Adipose tissue (tissue), 3 donors: ENCODE data around the gene HOXA2. TPM values are rescaled to one million over a fixed set of nuclear protein-coding genes. Genes with fewer than 3 reads are reported as not detected.
A peak's percentile ranks its signal among the peaks of the same experiment; 100 is the strongest.

ENCODE experiments used
- H3K27ac ChIP-seq: one replicate; pipeline ENCODE4 v1.5.1; 2013; ENCODE audit warnings: low read depth, low read length
- WGBS, 3 donors: extraction: QIAGEN DNeasy Blood & Tissue Kit; methylation state at CpG; one replicate each; pipeline ENCODE4 v1.1.7; 2013; 5-methylcytosine and 5-hydroxymethylcytosine counted together
- polyA plus RNA-seq, 3 donors: library from polyadenylated mRNA; stranded (reverse); fragments of 200-250 nt; gene quantifications; one replicate each; pipeline ENCODE4 v1.2.3, GENCODE V29; 2013
- donor health status: healthy with polysubstance abuse.
- donor health status: Bipolar disorder and iron deficiency.
- donor health status: healthy.

HOXA2 gene
- polyA plus RNA-seq, result 1 to 10 TPM in 1 of 3 donors, under 1 TPM in 2; 0.20 to 1.0 (median 0.92) TPM

DNA sequence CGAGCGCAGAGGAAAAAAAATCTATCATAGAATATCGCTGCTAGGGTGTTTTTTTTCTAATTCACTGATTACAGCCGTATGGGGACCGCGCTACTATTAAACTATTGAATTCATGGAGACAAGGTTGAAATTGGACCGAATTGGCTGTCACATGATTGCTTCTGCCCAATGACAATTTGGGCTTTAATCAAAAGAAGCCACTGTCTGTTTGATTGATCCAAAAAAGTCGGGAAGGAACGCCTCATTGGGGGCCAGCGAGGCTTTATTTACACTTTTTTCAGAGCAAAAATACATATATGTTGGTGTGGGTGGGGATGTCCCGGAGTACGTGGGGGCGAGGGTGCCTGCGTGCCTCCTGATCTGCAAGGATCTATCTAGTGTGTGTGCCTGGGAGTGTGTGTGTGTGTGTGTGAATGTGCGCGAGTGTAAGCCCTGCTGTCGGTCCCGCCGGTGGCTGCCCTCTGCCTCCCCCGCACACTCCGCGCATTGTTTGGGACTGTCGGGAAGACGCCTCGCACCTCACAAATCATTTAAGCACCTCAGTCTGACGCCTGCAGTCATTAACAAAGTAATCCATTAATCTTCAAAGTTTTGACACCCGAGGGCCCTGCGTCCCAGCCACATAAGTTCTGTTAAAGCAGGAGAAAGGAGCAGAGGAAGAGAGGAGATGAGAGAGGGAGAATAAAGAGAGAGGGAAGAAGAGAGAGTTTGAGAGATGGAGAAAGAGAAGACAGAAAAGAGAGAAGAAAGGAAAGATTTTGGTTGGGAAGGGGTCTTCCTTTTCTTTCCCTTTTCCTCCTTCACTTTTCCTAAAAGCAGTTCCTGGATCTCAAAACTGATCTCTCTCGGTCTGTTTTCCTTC is at the start of gene HOXA2:
Gene HOXA2 (minus strand): TSS at position 103 of the 862 bp plus-strand sequence. CDS start 183 bp downstream, outside the sequence.
- H3K27ac ChIP-seq, result peak within 1 kb of the TSS; percentile 85
- WGBS, 3 donors, result 5 to 12% (median 5%) methylated on average over 29 of the region's 29 CpGs

DNA sequence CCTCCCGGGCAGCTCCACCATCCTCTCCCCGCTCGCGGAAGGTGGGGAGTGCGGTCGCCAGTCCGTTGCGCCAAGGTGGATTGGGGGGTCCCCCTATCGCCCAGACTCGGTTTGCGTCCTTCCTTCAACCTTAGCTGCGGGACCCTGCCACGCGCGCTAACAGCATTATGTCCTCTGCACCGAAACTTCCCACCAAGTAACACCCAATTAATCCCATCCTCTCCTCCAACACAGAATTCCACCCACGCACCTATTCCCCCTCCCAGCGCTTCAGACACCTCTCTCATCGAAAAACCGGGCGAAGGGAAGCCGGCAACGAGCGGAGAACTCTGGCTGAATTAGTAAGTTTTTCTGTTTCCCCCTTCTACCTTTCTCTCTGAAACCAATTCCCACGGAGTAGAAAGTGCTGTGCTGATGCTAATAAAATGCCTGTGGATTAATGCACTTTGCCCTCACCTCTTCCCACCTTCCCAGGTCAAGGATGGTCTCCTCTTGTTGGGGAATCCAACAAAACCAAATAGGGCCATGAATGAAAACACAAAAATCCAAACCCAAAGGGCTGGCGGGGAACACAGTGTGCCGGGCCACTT is 49.0 kb upstream of the HOXA2 start:
- no peak overlapping the region for H3K27ac ChIP-seq
- 1 to 6% (median 4%) methylated on average over 27 of the region's 27 CpGs for WGBS, 3 donors

DNA sequence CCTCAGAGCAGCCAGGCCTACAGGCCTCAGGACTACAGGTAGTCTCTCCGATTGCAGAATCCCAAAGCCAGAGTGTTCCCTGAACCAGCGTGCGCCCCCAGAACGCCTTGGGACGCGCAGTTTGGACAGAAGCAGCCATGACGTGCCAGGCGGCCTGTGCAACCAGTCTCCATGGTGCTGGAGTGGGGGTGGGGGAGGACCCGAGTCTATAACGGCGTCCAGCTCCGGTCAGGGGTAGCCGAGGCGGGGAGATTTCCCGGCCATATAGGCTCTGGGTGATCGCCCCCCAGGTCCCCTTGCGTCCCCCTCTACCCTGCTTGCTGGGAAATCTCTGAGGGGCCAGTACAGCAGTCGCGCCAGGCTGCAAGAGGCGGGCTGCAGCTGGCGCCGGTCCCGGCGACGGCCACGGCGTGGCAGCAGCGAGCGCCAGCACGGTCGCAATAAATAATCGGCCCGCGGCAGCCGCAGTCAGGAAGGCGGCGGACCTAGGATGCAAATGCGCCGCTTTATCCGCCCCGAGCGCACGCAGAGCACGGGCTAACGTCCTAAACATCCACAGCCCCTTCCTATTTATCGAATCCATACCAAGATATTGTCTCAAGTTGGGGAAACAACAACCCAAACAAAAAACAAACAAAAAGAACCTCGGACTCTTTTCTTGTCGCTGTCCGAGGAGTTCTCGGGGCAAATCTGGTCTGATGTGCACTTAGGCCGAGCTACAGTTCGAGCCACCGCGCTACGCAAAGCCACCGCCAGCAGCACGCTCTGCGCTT is 48.3 kb upstream of the HOXA2 start:
- WGBS, 3 donors, result 0 to 3% (median 1%) methylated on average over 48 to 58 of the region's 58 CpGs
- H3K27ac ChIP-seq, result no peak overlapping the region

GRCh38 chr7:27149842-27150567 is 47.5 kb upstream of the HOXA2 start:
- no peak overlapping the region for H3K27ac ChIP-seq
- WGBS, 3 donors, result 24 to 45% (median 37%) methylated on average over 13 of the region's 13 CpGs

DNA sequence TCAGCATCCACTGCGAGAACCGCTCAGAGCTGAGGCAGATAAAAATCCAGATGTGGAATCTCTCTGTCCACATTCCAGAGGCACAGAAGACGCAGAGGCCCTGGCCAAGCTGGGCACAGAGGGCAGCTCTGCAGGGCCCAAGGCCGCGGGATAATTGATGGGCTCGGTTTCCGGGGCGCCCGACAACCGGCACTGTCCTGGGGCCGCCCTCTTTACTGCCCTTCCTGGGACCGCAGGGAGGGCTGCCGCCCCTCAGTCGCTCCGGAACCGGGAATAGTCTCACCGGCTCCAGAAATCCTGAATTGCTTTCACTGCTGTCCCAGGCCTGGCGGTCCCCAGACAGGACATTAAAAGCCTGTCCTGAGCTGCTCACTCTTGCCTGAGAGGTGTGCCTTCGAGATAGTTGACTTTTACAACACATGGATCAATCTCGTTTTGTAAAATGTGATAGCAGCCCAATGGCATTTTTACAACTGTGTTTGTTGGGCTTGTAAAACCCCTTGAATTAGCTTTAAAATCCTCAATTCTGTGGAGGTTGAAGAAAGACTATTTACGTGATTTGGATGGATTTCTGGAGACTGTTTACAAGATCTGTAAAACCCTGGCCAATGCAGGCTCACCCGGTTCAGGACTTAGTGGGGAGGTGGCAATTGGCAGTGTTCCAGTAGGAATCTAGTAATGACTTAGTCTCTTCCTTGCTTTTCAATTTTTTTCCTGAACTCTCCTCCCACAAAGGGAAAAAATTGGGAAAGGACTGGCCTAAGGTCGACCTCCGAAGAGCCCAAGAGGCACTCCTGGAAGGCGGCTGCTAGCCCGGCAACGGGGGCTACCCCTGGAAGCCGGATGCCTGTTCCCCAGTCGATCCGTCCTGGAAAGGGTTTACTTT is 46.5 kb upstream of the HOXA2 start:
- 16 to 38% (median 18%) methylated on average over 30 of the region's 30 CpGs for WGBS, 3 donors
- H3K27ac ChIP-seq, result no peak overlapping the region

- 7 to 23% (median 12%) methylated on average over 28 of the region's 28 CpGs for WGBS, 3 donors
- H3K27ac ChIP-seq, result peak overlapping the region; percentile 7
Observed at GRCh38 chr7:27148031-27148755, 45.7 kb upstream of the HOXA2 start.

DNA sequence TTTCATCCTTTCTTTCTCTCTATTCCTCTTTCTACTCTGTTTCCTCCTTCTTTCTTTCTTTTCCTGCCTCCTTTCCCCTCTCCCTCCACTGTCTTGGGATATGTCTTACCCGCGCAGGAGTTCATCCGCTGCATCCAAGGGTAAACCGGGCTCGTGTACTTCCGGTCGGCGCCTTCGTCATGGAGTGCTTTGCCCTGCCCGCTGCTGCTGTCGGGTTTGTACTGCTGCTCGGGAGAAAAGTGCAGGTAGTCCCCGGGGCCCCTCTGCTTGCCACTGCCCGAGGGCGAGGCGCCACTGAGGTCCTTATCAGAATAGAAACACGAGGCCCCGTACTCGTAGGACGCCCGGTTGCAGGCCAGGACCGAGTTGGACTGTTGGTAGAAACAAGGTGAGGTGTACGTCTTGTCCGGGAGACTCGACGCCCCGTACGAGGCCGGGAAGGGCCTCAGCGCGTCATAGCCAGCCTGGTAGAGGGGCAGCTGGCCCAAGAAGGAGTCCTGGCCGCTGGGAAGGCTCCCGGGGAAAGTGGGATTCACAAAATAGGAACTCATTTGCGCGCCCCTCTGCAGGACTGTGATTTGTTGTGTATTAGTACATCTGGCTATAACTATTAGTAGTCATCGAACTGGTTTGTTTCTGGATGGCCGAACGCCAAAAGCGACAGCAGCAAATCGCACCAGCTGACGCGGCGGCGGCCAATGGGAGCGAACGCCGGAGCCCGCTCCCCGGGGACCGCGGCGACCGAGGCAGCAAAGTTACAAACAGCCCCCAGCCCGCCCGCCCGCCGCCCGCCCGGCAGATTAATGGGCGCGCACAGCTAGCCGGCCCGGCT is 44.9 kb upstream of the HOXA2 start, which contains the start of gene HOXA6:
Gene HOXA6 (minus strand): TSS at position 576 of the 832 bp plus-strand sequence. CDS start 25 bp downstream, at position 551.
- 8 to 20% (median 9%) methylated on average over 56 to 63 of the region's 63 CpGs for WGBS, 3 donors
- peak within 1 kb of the TSS; percentile 7 for H3K27ac ChIP-seq

DNA sequence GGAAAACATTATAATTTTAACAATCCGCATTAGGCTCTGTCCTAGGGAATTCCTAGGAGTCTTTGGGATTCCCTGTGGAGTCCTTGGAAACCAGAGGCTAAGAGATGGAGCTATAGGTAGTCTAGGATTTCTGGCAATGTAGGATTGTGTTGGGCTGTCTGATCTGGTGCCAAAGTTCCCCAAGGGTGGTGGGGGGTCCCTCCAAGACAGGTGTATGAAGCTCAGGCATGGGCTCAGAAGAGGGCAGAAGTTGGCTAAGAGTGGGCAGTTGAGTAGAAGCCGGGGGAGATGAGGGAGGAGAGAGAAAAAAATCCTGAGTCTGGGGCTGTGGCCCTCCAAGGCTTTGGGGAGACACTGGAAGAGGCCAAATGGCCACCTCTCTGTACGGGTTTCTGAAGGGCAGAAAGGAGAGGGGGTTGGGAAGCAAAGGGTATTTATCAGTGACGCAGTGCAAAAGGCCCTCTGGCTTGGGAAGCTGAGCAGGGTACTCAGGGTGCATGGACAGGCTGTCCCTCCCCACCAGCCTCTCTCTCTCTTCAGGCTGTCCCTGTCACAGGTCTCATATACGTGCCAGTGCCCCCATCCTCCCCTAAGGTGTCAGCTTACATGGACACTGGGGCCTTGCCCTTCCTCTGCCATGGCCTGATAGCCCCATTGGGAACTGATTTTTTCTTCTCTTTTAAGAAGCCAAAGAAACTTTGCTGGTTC is 44.2 kb upstream of the HOXA2 start:
- 38 to 74% (median 62%) methylated on average over 5 of the region's 5 CpGs for WGBS, 3 donors
- no peak overlapping the region for H3K27ac ChIP-seq

DNA sequence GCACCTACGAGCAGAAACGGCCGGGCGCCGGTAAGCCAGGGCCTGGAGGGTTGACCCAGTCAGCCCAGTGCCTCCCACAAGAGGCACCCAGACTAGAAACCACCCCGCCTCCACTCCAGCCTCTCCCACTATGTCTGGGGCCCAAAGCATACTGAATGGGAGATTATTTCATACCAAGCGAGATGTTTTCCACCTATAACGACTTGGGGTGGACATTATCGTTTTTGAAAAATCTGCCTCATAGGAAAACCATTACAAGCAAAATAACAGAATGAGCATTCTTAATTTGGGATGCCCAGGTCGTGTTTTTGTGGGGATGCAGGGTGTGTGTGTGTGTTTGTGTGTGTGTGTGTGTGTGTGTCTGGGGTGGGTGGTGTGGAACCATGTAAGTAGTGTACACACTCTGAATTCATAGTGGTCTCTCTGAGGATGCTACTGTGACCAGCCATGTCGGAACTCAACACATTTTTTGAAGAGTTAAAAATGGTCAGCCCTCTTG is 43.5 kb upstream of the HOXA2 start:
- no peak overlapping the region for H3K27ac ChIP-seq
- 25 to 79% (median 60%) methylated on average over 11 of the region's 11 CpGs for WGBS, 3 donors

DNA sequence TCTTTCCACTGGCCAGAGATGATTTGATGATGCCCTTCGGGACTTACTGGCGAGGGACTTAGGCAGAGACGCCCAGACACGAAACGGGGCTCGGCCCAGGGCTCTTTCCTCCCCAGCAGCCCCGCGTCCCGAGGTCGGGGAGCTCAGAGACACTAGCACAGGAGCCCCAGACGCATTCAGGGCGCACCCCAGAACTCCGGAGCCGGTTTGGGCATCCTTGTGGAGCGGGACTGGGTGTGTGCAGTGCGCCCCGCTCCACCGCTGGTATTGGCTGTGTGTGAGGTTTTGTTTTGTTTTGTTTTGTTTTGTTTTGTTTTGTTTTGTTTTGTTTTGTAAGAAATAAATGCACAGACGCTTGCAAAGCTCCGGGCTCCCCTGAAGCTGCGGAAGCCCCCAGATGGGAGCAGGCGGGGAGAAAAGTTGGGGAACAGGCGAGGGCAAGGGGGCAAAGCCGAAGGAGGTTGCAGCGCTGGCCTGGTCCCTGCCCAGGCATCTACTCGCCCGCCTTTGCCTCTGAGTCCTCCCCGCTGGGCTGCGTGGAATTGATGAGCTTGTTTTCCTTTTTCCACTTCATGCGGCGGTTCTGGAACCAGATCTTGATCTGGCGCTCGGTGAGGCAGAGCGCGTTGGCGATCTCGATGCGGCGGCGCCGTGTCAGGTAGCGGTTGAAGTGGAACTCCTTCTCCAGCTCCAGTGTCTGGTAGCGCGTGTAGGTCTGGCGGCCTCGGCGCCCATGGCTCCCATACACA is 42.9 kb upstream of the HOXA2 start:
- WGBS, 3 donors, result 27 to 68% (median 64%) methylated on average over 47 of the region's 47 CpGs
- no peak overlapping the region for H3K27ac ChIP-seq

GRCh38 chr7:27144781-27145164 is 42.3 kb upstream of the HOXA2 start:
- WGBS, 3 donors, result 18 to 53% (median 52%) methylated on average over 31 of the region's 31 CpGs
- no peak overlapping the region for H3K27ac ChIP-seq

DNA sequence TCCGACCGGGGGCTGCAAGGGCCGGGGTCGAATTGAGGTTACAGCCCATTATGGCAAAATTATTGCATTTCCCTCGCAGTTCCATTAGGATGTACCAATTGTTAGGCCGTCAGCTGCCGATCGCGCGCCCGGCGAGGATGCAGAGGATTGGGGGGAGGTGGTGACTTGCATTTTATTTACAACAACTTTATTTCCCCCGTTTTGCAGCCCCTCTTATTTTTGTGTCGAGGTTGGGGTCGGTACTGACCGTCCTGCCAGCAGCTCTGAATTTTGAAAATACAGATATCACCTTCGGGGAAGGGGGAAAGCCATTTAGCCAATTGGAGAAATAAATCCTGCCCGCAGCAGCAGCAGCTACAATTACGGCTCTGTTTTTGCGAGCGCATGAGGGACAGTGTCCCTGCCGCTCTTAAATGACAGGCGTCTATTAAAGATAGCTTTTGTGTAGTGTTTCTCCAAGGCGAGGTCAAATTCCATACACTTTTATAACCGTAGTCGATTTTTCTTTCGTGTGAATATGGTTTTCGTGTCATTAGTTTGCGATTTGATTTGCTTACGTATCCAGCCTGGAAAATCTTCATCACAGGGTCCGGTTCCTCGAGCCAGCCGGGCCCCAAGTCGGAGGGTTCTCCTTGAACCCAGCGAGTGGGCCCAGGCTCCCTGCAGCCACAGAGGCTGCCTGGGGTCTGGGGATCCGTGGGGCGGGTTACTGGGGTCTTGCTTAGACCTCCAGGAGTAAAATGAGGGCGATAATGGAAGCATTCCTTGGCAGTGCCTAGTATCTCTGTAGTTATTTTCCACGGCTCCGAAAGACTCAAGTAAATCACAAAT is 41.7 kb upstream of the HOXA2 start:
- WGBS, 3 donors, result 21 to 55% (median 52%) methylated on average over 40 of the region's 40 CpGs
- no peak overlapping the region for H3K27ac ChIP-seq

- WGBS, 3 donors, result 9 to 41% (median 26%) methylated on average over 86 of the region's 86 CpGs
- H3K27ac ChIP-seq, result peak within 1 kb of the TSS; percentile 38
Observed at GRCh38 chr7:27143023-27143949, 40.8 kb upstream of the HOXA2 start, which contains the start of gene HOXA5. HOXA5 (minus strand) TSS chr7:27143681; CDS start chr7:27143607, 74 bp downstream.
